ENCODE measurements around the gene HBG1.

GRCh38 chr11:5238486-5238885 is 11.2 kb downstream of the HBG1 start:
- no peak for TF ChIP-seq SP2 (IDR thresholded peaks at IDR 0.05; ENCODE audit: low read length)
- TF ChIP-seq MAX (IDR thresholded peaks at IDR 0.05) = no peak
- TF ChIP-seq CTCF (IDR thresholded peaks at IDR 0.05; ENCODE audit: control extremely low read depth in 1 of 3, insufficient read depth in 1 of 3, low read depth in 1 of 3, low read length in 3 of 3) = no peak
- no peak for TF ChIP-seq EP300 (IDR thresholded peaks at IDR 0.05; ENCODE audit: borderline replicate concordance in 1 of 2, low read depth in 2 of 2, low read length in 2 of 2)
- TF ChIP-seq POLR2AphosphoS5 (IDR thresholded peaks at IDR 0.05; ENCODE audit: low read depth, low read length) = no peak
- TF ChIP-seq ATF3 (IDR thresholded peaks at IDR 0.05; ENCODE audit: insufficient read depth, low read depth, low read length) = no peak
- TF ChIP-seq CHD1 (IDR thresholded peaks at IDR 0.05; ENCODE audit: low read depth, low read length) = no peak
- no peak for TF ChIP-seq SRF (IDR thresholded peaks at IDR 0.05; ENCODE audit: low read depth, low read length)
- no peak for TF ChIP-seq SAP30 (IDR thresholded peaks at IDR 0.05; ENCODE audit: insufficient read depth, insufficient replicate concordance, low read length)
- no peak for TF ChIP-seq TEAD4 (IDR thresholded peaks at IDR 0.05; ENCODE audit: low read depth, low read length)
- no peak for TF ChIP-seq TAF1 (IDR thresholded peaks at IDR 0.05; ENCODE audit: low read depth, low read length)
- no peak for TF ChIP-seq KDM5A (IDR thresholded peaks at IDR 0.05; ENCODE audit: low read length)
- no peak for TF ChIP-seq EGR1 (IDR thresholded peaks at IDR 0.05; ENCODE audit: borderline replicate concordance, low read depth, low read length)

Data from H1 (cell line).